ENCODE measurements around the gene NUTM2F. TPM values are rescaled to one million over a fixed set of nuclear protein-coding genes. Genes with fewer than 3 reads are reported as not detected.

NUTM2F gene
- total and polyA plus RNA-seq, 2 donors from 2014 or later = not detected

- intact Hi-C loops (cut with DNase I) = no loop called here
- no peak for DNase-seq
- Histone ChIP-seq H3K4me3 (ENCODE audit: low read length in 3 of 3) (no peak overlapping the region), H3K9me3 (ENCODE audit: control insufficient read depth in 2 of 3, insufficient read depth in 1 of 3, low read length in 3 of 3) (peaks cover 0 to 1% (median 0%) of the 10 kb centered on the region in 3 donors), H3K36me3 (ENCODE audit: control insufficient read depth in 2 of 3, insufficient read depth in 3 of 3, low read length in 3 of 3) (no peaks in the 10 kb centered on the region), H3K4me1 (ENCODE audit: control insufficient read depth in 2 of 3, insufficient read depth in 2 of 3, low read depth in 1 of 3, low read length in 3 of 3) (no peaks in the 10 kb centered on the region), H3K27me3 (ENCODE audit: control insufficient read depth, insufficient read depth, low read length) (no peaks in the 10 kb centered on the region), H3K27ac (ENCODE audit: low read depth in 2 of 2, low read length in 2 of 2) (no peak overlapping the region), H3K9ac (ENCODE audit: low read length in 3 of 3) (no peak overlapping the region)
- no peak for FAIRE-seq
- no peak for TF ChIP-seq CTCF (IDR thresholded peaks at IDR 0.05; ENCODE audit: borderline replicate concordance, extremely low read depth, insufficient read depth)
These were observed 59.2 kb downstream of the NUTM2F start for GRCh38 chr9:94269264-94269663.

Other genes with a start within 250 kb of the NUTM2F start
- 8.7 TPM for gene PTPDC1, start 244.2 kb downstream of the NUTM2F start, total RNA-seq
- 2.8 TPM for gene PTPDC1, start 244.2 kb downstream of the NUTM2F start, polyA plus RNA-seq (ENCODE audit: insufficient read depth, low read depth, low replicate concordance)
- 7.9 TPM for gene ZNF169, start 69.3 kb downstream of the NUTM2F start, total RNA-seq
- 1.6 TPM for gene ZNF169, start 69.3 kb downstream of the NUTM2F start, polyA plus RNA-seq (ENCODE audit: insufficient read depth, low read depth, low replicate concordance)
- gene PCAT7, start 226.4 kb upstream of the NUTM2F start, total RNA-seq = 0.28 TPM
- gene PCAT7, start 226.4 kb upstream of the NUTM2F start, polyA plus RNA-seq (ENCODE audit: insufficient read depth, low read depth, low replicate concordance) = 1.5 TPM